IPS DF 4.7 (cell line): Measurements from ENCODE around the gene CCL7.
"Not testable (repeated sequence)": the region's sequence is repeated elsewhere in the genome, so short reads cannot be mapped to it uniquely, and the experiment has no call there.

Source experiments
- DNase-seq: peaks from one replicate; pipeline ENCODE4 v3.0.0-alpha.2; 2013; ENCODE audit warnings: low spot score; ENCODE audit errors: extremely low read depth

CCL7 gene

DNA sequence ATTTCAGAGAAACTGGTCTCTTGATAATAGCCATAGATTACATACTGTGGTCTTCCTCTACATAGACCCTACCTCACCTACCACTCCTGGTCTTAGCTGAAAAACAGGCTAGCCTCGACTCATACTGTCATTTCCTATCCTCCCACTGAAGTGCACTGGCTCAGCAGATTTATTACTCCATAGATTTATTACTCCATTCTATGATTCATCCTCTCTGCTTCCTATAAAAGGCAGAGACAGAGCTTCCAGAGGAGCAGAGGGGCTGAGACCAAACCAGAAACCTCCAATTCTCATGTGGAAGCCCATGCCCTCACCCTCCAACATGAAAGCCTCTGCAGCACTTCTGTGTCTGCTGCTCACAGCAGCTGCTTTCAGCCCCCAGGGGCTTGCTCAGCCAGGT is at the start of gene CCL7:
TSS of gene CCL7 (plus strand) at position 253 of the 400 bp plus-strand sequence. CDS start at position 323, 70 bp downstream.
- no peak for DNase-seq

DNA sequence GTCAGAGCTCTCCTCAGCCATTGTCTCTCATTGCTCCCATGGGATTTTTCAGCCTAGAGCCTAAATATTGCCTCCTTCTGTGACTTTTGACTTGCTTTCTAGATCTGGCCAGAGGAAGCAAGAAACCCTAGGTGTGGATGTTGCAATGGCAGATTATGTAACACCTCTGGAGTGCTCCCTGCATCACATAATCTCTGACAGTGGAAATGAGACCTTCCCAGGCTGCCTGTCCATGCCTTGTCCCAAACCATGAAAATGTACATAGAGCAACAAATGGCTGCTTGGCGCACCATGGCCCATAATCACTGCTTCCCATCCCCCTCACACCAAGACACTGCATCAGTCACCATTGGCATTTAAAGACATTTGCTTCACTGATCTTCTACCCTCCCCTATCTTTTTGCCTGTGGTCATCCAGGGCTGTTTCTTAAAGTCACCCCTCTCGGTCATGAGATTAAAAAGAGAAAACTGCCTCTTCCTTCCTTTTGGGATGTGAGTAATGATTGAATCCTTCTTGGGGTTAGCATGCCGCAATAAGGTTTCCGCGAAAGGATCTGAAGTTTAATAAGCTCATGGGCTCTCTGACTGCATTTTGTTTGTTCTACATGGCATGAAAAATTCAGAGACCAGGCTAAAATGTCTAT is 49.1 kb upstream of the CCL7 start:
- DNase-seq = no peak

GRCh38 chr17:34221411-34221810 is 48.6 kb upstream of the CCL7 start:
- DNase-seq = no peak

GRCh38 chr17:34222722-34223497 is 47.1 kb upstream of the CCL7 start:
- no peak for DNase-seq

- DNase-seq = no peak
Observed at GRCh38 chr17:34225046-34225445, 45.0 kb upstream of the CCL7 start.

DNA sequence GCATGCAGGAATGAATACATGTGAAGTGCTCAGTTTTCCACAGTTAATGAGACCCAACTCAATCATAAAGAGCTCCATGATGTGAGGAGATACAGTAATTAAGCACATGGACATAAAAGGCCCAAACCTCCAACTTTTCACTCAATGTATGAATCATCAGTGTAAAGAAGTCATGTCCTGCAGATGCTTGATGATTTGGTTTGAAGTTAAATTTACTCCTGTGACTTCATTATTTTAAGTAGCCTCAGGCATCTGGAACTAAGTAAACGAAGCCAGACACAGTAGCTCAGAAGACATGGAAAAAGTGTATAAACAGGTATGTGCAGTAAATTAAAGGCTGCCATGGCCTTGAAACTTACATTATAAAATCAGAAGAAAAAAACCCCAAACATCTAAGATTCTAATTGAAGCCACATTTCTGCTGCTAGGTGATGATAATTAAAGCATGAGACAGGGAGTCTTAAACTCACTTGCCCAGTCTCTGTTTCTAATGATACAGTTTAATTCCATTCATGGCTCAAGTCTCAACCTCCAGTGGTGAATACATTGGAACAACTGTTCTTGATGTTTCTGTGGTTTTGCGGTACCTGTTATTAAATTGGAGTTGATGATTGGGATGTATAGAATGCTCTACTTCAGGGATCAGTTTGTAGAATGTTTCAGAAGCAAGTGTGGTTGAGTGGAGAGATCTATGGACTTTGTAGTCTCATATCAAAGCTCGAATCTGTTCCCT is 43.8 kb upstream of the CCL7 start:
- DNase-seq = no peak

DNA sequence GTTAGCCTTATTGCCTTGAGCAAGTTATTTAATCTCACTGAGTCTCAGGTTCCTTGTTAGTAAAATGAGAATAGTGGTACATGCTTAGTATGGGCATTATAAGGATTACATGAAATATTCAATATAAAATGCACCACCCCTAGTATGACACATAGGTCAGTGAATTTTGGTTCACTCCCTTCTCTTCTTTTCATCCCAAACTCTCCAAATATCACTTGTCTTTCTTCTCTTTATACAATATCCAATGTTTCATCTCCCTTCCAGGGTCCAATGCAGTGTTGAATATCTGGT is 43.3 kb upstream of the CCL7 start:
- DNase-seq = no peak

GRCh38 chr17:34227293-34227692 is 42.7 kb upstream of the CCL7 start:
- not testable (repeated sequence) for DNase-seq

DNA sequence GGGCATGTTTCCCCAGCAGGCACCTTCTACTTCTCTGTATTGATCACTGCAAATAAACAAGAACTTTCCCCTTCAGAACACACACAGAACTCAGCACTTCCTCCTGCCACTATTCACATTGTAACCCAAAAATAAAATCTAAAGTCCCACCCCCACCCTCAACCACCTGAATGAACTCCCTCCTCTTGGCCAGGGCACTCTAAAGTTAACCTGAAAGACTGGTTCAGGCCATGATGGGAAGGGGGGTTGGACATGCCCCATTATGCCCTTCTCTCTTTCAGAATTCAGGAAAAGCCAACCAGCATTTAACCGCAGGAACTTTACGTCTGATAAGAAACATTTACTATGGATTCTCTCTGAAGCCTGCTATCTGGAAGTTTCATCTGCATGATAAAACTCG is 42.3 kb upstream of the CCL7 start:
- no peak for DNase-seq

GRCh38 chr17:34228781-34229180 is 41.2 kb upstream of the CCL7 start:
- DNase-seq = no peak

- DNase-seq = no peak
Observed at GRCh38 chr17:34230342-34230741, 39.7 kb upstream of the CCL7 start.

DNA sequence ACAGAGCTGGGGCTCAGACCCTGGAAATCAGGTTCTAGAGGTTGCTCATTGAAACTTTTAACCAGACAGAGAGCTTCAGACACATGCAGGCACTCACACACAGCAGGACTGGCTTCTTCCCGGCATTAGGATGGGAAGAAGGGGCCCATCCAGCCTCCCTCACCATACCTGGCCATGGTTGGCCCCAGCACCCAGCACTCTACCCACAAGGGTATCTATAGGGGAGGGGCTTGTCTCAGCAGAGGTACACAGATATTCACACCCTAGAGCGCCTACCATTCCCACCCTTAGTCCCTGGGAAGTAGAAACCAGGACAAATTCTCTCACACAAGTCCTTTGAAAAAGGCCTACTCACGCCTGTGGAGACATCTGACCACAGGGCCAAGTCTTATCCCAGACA is 35.4 kb upstream of the CCL7 start:
- no peak for DNase-seq

GRCh38 chr17:34235389-34236028 is 34.5 kb upstream of the CCL7 start:
- no peak for DNase-seq

DNA sequence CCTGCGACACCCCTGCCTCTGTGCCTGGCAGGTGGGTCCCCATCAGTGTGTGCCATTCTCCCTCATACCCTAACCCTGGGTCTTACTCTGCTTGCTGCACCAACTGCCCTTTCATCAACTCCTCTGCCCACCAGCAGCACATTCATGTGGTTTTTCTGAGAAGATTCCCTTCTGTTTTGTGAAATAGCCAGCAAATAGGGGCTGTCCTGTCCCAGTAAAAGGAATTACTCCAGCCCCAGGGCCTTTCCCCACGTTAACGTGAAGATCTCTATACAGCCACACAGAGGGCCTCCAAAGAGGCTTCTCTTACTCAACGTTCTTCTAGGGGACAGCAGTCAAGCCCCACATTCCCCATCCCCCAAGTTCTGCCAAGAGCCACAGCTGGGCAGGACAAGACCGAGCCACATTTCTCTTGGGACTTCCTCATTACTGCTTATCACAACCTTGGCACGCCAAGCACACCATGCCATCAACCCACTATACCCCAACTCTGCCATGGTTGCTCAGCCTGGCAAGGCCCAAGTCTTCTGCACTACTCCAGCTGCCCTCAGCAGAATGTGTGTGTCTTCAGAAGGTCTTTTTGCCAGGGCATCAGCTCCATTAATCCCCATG is 33.6 kb upstream of the CCL7 start:
- no peak for DNase-seq

DNA sequence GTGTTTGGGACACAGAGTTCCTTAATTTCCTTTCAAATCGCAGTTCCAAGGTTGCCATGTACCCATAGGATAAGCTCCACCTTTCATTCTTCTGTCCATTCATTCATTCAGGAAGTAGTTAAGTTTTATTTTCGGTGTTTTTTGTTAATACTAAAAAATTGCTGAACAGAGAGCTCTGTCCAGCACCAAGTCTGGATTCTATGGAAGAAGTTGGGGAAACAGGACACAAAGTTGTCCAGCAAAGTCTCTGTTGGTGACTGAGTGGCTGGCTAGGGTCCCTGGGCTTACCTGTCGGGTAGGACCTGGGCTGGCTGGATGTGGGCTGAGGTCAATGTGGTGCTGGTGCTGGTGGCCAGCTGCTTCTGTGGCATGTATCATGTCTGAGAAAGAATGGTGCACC is 32.6 kb upstream of the CCL7 start:
- DNase-seq = no peak

DNA sequence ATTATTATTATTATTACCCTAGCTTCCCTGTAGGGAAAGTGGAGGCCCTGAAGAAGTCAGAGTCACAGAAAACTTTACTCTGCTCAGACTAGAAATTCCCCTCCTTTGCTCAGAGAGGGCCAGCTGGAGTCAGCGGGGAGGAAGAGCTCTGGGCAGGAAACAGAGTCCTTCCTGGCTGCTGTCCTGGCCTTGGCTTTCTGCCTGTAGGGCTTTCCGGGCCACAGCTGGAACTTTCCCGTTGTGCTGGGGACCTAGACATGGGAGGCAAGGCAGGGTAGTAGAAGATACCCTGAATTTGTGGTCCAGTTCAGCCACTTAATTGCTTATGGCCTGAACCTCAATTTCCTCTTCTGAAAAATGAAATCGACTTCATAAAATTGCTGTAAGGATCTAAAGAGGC is 29.0 kb upstream of the CCL7 start:
- no peak for DNase-seq

DNA sequence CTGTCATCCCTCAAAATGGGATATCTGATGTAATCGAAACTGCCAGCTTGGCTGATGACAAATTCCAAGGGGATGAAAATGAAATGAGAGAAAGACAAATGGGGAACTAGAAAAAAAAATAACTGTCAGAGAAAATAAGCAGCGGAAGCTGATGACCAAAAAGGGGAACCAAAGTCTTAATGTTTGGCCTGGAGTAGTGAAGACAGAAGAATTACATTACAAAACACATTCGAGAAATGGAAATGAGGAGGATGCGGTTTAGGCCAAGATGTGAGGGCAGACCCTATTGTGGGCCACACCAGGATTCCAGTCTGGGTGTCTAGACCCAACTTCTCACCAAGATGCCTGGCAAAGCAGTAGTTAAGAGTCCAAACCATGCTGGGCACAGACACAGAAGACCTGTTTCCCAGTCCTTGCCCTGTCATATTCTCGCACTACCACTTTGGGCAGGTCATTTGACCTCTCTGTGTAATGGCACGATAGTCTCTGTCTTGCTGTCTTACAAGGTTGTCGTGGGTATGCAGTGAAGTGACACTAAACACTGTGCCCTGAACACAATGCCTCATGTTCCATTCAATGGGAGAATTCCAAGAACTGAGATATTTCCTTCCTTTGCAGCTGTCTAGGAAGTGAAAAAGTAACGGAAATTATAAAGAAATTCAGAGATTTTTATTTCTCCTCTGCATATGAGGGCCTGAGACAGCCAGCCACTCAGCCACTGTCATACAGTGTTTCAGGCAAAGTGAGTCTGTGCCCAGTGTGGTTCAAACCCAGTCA is 27.2 kb upstream of the CCL7 start:
- DNase-seq = no peak

DNA sequence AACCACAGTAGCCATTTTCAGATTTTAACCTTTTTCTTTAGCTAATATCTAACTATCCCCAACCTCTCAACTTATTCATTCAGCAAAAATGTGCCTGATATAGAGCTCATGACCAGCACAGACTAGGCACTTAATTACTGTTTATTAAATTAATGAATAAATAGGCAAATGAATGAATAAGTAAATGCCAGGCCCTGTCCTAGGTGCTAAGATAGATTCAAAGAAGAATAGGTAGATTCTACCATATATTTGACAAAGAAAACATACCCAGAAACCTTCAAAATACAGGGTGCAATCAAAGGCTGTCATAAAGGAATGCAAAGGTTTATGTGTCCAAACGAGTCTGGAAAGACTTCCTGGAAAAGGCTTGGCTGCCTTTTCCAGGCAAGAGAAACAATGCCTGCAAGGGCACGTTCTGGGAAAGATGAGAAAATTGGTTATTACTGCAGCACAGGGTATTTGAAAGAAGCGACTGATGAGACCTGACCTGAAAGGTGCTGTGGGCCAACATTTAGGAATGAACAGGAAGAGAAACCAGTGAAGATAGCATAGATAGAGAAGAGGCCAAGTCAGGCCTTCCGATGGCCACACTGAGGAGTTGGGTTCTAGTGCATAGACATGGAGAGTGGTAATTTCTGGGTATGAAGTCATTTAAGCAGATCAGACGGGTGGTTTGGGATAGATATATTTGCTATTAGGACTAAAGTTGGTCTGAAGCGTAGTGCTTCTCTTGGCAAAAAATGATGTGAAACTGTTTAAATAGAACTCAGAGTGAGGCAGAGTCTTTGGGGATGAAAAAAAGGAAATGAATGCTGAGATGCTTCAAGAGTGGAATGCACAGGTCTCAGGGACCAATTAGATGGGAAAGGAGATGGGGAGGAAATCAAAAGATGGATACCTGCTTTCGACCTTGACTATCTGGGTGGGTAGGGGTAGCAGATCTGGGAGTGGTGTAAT is 26.4 kb upstream of the CCL7 start:
- no peak for DNase-seq

- no peak for DNase-seq
Observed at GRCh38 chr17:34245351-34245905, 24.6 kb upstream of the CCL7 start.
